WTC11 (cell line): ENCODE data around the gene PIK3R6. TPM values are rescaled to one million over a fixed set of nuclear protein-coding genes. Genes with fewer than 3 reads are reported as not detected.
A peak's percentile ranks its signal among the peaks of the same experiment; 100 is the strongest.

Experiments
- ATAC-seq: fragments of 200-7000 bp; cut with Tn5 transposase; 2 replicates; pipeline ENCODE4 v1.10.0; 2021; ENCODE audit warnings: mild to moderate bottlenecking, moderate library complexity
- CTCF ChIA-PET: fragments of 300-600 bp; sonication (Branson Sonifier 250); formaldehyde crosslinking; loops from one replicate; lab custom pipeline; 2021; ENCODE audit warnings: antibody characterized with exemption; lab: Charles Lee
- POLR2A ChIA-PET: fragments of 350-600 bp; sonication (Branson Sonifier 250); formaldehyde crosslinking; loops from one replicate; lab custom pipeline; 2021; ENCODE audit warnings: antibody characterized with exemption; lab: Charles Lee
- DNase-seq: peaks from one replicate; pipeline ENCODE4 v3.0.0; 2021; ENCODE audit warnings: low spot score
- H3K27ac Mint-ChIP-seq: 2 replicates; pipeline ENCODE4 v1.8.0; 2021; ENCODE audit warnings: mixed read lengths
- H3K27me3 Mint-ChIP-seq: 2 replicates; pipeline ENCODE4 v1.8.0; 2021; ENCODE audit warnings: low read depth, mild to moderate bottlenecking, moderate library complexity, mixed read lengths
- H3K36me3 Mint-ChIP-seq: 2 replicates; pipeline ENCODE4 v1.8.0; 2021; ENCODE audit warnings: mixed read lengths
- H3K4me1 Mint-ChIP-seq: 2 replicates; pipeline ENCODE4 v1.8.0; 2022; ENCODE audit warnings: mixed read lengths
- H3K4me3 Mint-ChIP-seq: 2 replicates; pipeline ENCODE4 v1.8.0; 2021; ENCODE audit warnings: mild to moderate bottlenecking, moderate library complexity, mixed read lengths
- H3K9me3 Mint-ChIP-seq: 2 replicates; pipeline ENCODE4 v1.8.0; 2021; ENCODE audit warnings: mixed read lengths
- CBFB ChIP-seq: sonication (generic); formaldehyde crosslinking; IDR thresholded peaks from 2 replicates; pipeline ENCODE4 v1.8.1; 2022; ENCODE audit warnings: mild to moderate bottlenecking, low read depth, missing genetic modification reagents
- ESRRA ChIP-seq: sonication (generic); formaldehyde crosslinking; IDR thresholded peaks from 2 replicates; pipeline ENCODE4 v1.8.1; 2022; ENCODE audit warnings: mild to moderate bottlenecking, missing genetic modification reagents, borderline replicate concordance
- FOXJ3 ChIP-seq: sonication (generic); formaldehyde crosslinking; IDR thresholded peaks from 2 replicates; pipeline ENCODE4 v1.9.0; 2021; ENCODE audit warnings: missing genetic modification reagents, mild to moderate bottlenecking, borderline replicate concordance
- GRHL2 ChIP-seq: fragments of 250-450 bp; sonication (Bioruptor Pico); IDR thresholded peaks from 2 replicates; pipeline ENCODE4 v1.8.0; 2022; ENCODE audit warnings: mild to moderate bottlenecking, moderate library complexity; ENCODE audit not compliant: insufficient replicate concordance, severe bottlenecking
- GTF2I ChIP-seq: fragments of 250-450 bp; sonication (Bioruptor Pico); conservative IDR thresholded peaks from 2 replicates; pipeline ENCODE4 v1.4.0; 2021; ENCODE audit warnings: mild to moderate bottlenecking
- HMGXB4 ChIP-seq: sonication (generic); formaldehyde crosslinking; IDR thresholded peaks from 2 replicates; pipeline ENCODE4 v1.8.1; 2023; ENCODE audit warnings: mild to moderate bottlenecking, moderate library complexity, missing genetic modification reagents
- KAT7 ChIP-seq: sonication (generic); formaldehyde crosslinking; IDR thresholded peaks from 2 replicates; pipeline ENCODE4 v1.8.1; 2023; ENCODE audit warnings: missing genetic modification reagents, mild to moderate bottlenecking, borderline replicate concordance
- MXD4 ChIP-seq: fragments of 250-450 bp; sonication (Bioruptor Pico); IDR thresholded peaks from 2 replicates; pipeline ENCODE4 v1.8.0; 2021; ENCODE audit warnings: mild to moderate bottlenecking, moderate library complexity, borderline replicate concordance
- NFATC4 ChIP-seq: fragments of 250-450 bp; sonication (Bioruptor Pico); IDR thresholded peaks from 2 replicates; pipeline ENCODE4 v1.9.0; 2021; ENCODE audit warnings: mild to moderate bottlenecking
- NFYB ChIP-seq: sonication (generic); formaldehyde crosslinking; conservative IDR thresholded peaks from 2 replicates; pipeline ENCODE4 v1.8.0; 2022; ENCODE audit warnings: low read depth, missing genetic modification reagents
- PRDM15 ChIP-seq: sonication (generic); formaldehyde crosslinking; IDR thresholded peaks from 2 replicates; pipeline ENCODE4 v1.8.0; 2022; ENCODE audit warnings: missing genetic modification reagents
- RELA ChIP-seq: sonication (generic); formaldehyde crosslinking; IDR thresholded peaks from 2 replicates; pipeline ENCODE4 v1.8.1; 2022; ENCODE audit warnings: missing genetic modification reagents, mild to moderate bottlenecking, borderline replicate concordance
- SMAD4 ChIP-seq: sonication (generic); formaldehyde crosslinking; IDR thresholded peaks from 2 replicates; pipeline ENCODE4 v1.8.0; 2022; ENCODE audit warnings: mild to moderate bottlenecking, missing genetic modification reagents
- TP53 ChIP-seq: sonication (generic); formaldehyde crosslinking; IDR thresholded peaks from 2 replicates; pipeline ENCODE4 v1.8.1; 2023; ENCODE audit warnings: mild to moderate bottlenecking, missing genetic modification reagents
- ZNF121 ChIP-seq: sonication (generic); formaldehyde crosslinking; IDR thresholded peaks from 2 replicates; pipeline ENCODE4 v1.8.0; 2023; ENCODE audit warnings: missing genetic modification reagents
- ZNF317 ChIP-seq: sonication (generic); formaldehyde crosslinking; IDR thresholded peaks from 2 replicates; pipeline ENCODE4 v1.8.1; 2023; ENCODE audit warnings: low read depth, mild to moderate bottlenecking, moderate library complexity, missing genetic modification reagents, borderline replicate concordance
- ZNF425 ChIP-seq: fragments of 250-450 bp; sonication (Bioruptor Pico); conservative IDR thresholded peaks from 2 replicates; pipeline ENCODE4 v1.9.0; 2021; ENCODE audit warnings: mild to moderate bottlenecking
- total RNA-seq: library from RNA; stranded (reverse); gene quantifications from 3 replicates; pipeline ENCODE4 v1.2.3, GENCODE V29; 2021

The PIK3R6 gene
- total RNA-seq, 1 experiment from 2014 or later = 0.15 TPM

GRCh38 chr17:8791248-8791909 is 76.1 kb downstream of the PIK3R6 start:
- peaks cover 14% of the 10 kb centered on the region for H3K9me3 Mint-ChIP-seq

GRCh38 chr17:8789743-8790142 is 77.7 kb downstream of the PIK3R6 start:
- H3K4me3 Mint-ChIP-seq = no peak overlapping the region
- POLR2A ChIA-PET = no interaction called here
- TF ChIP-seq MXD4 (CRISPR knock-in tag) = no peak
- TF ChIP-seq ESRRA = no peak
- TF ChIP-seq ZNF121 (CRISPR knock-in tag) = no peak
- TF ChIP-seq RELA = no peak
- TF ChIP-seq FOXJ3 (CRISPR knock-in tag) = no peak
- TF ChIP-seq GRHL2 = no peak
- no peak for TF ChIP-seq CBFB (CRISPR knock-in tag)
- no peak for TF ChIP-seq NFYB (CRISPR knock-in tag)
- no peak for TF ChIP-seq SMAD4
- TF ChIP-seq ZNF425 = no peak
- TF ChIP-seq KAT7 (CRISPR knock-in tag) = no peak
- no peak for TF ChIP-seq ZNF317 (CRISPR knock-in tag)
- TF ChIP-seq HMGXB4 (CRISPR knock-in tag) = no peak
- TF ChIP-seq PRDM15 (CRISPR knock-in tag) = no peak
- CTCF ChIA-PET = interaction anchor here (0.7 to 1.4 kb wide), 4 partner anchors 9 to 452 kb away, joined by 3 to 5 read pairs (median 4); partner anchors contain the start of gene MFSD6L
- peaks cover 9% of the 10 kb centered on the region for H3K4me1 Mint-ChIP-seq
- DNase-seq = no peak
- H3K36me3 Mint-ChIP-seq = peaks cover 13% of the 10 kb centered on the region
- no peak overlapping the region for H3K27ac Mint-ChIP-seq
- ATAC-seq = no peak
- H3K9me3 Mint-ChIP-seq = peaks cover 14% of the 10 kb centered on the region
- no peaks in the 10 kb centered on the region; the same call in 1 of the 2 replicates for H3K27me3 Mint-ChIP-seq

More at GRCh38 chr17:8791248-8791909, 76.1 kb downstream of the PIK3R6 start:
- DNase-seq (no peak), ATAC-seq (no peak)
- TF ChIP-seq GTF2I (CRISPR knock-in tag) = peak; percentile 73; the same call in 1 of the 2 replicates
- no peak for TF ChIP-seq TP53 (CRISPR knock-in tag)
- TF ChIP-seq NFATC4 (CRISPR knock-in tag) = no peak
- Mint-ChIP-seq H3K27ac (no peak overlapping the region), H3K27me3 (no peaks in the 10 kb centered on the region; the same call in 1 of the 2 replicates), H3K36me3 (peaks cover 13% of the 10 kb centered on the region), H3K4me3 (no peak overlapping the region), H3K4me1 (peaks cover 9% of the 10 kb centered on the region)
- ChIA-PET CTCF (interaction anchor here (1.0 to 1.7 kb wide), 2 partner anchors 15 to 46 kb away, joined by 3 read pairs; no protein-coding TSS in a partner anchor), POLR2A (no interaction called here)
